ENCODE measurements around the gene PPIF. TPM values are rescaled to one million over a fixed set of nuclear protein-coding genes. Genes with fewer than 3 reads are reported as not detected.

Gene PPIF
- total and polyA plus RNA-seq, 2 donors (not counting 1 experiment from before 2014, with no cell fraction given) = 50.4 to 100 TPM

DNA sequence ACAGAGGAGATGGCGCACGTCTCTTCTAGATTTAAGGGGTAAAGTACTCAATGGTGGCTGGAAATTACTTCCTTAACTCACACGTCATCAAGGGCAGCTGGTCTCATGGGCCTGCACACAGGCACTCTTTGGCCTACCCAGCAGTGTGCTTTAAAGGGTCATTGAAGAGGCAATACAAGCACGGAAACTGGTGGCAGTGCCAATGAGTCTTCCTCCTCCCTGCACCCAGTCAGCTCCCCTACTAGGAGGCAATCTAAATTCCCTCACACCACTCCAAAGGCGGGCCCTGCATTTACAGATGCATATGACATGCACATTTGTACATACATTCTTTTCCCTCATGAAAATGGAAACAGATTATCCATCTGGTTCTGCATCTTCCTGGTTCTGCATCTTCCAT is 47.4 kb downstream of the PPIF start:
- Histone ChIP-seq H3K4me1 (ENCODE audit: control insufficient read depth in 2 of 2, insufficient read depth in 2 of 2, low read length in 2 of 2) (peaks cover 0 to 6% of the 10 kb centered on the region in 2 donors), H3K27me3 (replicated peaks in 1 of 4; ENCODE audit: control extremely low read depth in 1 of 4, control insufficient read depth in 3 of 4, insufficient read depth in 4 of 4, low read length in 3 of 4) (peaks cover 0 to 2% (median 0%) of the 10 kb centered on the region in 4 experiments), H3K79me2 (ENCODE audit: control insufficient read depth, insufficient read depth, low read length) (no peaks in the 10 kb centered on the region), H2AFZ (ENCODE audit: insufficient read depth, low read depth, low read length, poor library complexity, severe bottlenecking) (no peak overlapping the region), H4K20me1 (ENCODE audit: control insufficient read depth, insufficient read depth, low read length, poor library complexity, severe bottlenecking) (no peaks in the 10 kb centered on the region), H3K27ac (ENCODE audit: low read length in 2 of 2) (no peak overlapping the region), H3K4me3 (ENCODE audit: control extremely low read depth in 1 of 5, extremely low read depth in 1 of 5, insufficient read depth in 1 of 5, low read depth in 2 of 5, low read length in 4 of 5) (no peak overlapping the region), H3K36me3 (replicated peaks in 1 of 2; ENCODE audit: control extremely low read depth in 1 of 2, control insufficient read depth in 1 of 2, extremely low read depth in 1 of 2, insufficient read depth in 2 of 2, low read length in 1 of 2) (no peaks in the 10 kb centered on the region), H3K9ac (ENCODE audit: low read length) (no peak overlapping the region), H3K4me2 (replicated peaks; ENCODE audit: low read depth, low read length, poor library complexity, severe bottlenecking) (no peak overlapping the region), H3K9me3 (ENCODE audit: control extremely low read depth in 1 of 3, control insufficient read depth in 2 of 3, insufficient read depth in 1 of 3, low read length in 2 of 3) (peaks cover 0 to 4% (median 0%) of the 10 kb centered on the region in 3 donors)
- no peak overlapping the region for H3K4me3 Mint-ChIP-seq
- DNase-seq (no peak), ATAC-seq (ENCODE audit: low read depth) (no peak)
- TF ChIP-seq, protein P1, sequence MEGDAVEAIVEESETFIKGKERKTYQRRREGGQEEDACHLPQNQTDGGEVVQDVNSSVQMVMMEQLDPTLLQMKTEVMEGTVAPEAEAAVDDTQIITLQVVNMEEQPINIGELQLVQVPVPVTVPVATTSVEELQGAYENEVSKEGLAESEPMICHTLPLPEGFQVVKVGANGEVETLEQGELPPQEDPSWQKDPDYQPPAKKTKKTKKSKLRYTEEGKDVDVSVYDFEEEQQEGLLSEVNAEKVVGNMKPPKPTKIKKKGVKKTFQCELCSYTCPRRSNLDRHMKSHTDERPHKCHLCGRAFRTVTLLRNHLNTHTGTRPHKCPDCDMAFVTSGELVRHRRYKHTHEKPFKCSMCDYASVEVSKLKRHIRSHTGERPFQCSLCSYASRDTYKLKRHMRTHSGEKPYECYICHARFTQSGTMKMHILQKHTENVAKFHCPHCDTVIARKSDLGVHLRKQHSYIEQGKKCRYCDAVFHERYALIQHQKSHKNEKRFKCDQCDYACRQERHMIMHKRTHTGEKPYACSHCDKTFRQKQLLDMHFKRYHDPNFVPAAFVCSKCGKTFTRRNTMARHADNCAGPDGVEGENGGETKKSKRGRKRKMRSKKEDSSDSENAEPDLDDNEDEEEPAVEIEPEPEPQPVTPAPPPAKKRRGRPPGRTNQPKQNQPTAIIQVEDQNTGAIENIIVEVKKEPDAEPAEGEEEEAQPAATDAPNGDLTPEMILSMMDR (IDR thresholded peaks at IDR 0.05) = no peak
- no peak for TF ChIP-seq EZH2 (IDR thresholded peaks at IDR 0.05; ENCODE audit: borderline replicate concordance, insufficient read depth, low read depth, low read length, poor library complexity, severe bottlenecking)
- H3K9me3 Mint-ChIP-seq (ENCODE audit: insufficient read depth) = no peaks in the 10 kb centered on the region
- WGBS (ENCODE audit: insufficient coverage) = 95% methylated on average over 5 of the region's 5 CpGs
- H3K27me3 Mint-ChIP-seq = no peaks in the 10 kb centered on the region
- intact Hi-C loops (cut with micrococcal nuclease) = no loop called here
- ChIA-PET CTCF (interaction anchor here (1.1 to 1.9 kb wide), 2 partner anchors 20 to 93 kb away, joined by 4 to 6 read pairs; no protein-coding TSS in a partner anchor), POLR2A (no interaction called here)
- H3K27ac Mint-ChIP-seq = no peak overlapping the region
- H3K4me1 Mint-ChIP-seq = peaks cover 8% of the 10 kb centered on the region

DNA sequence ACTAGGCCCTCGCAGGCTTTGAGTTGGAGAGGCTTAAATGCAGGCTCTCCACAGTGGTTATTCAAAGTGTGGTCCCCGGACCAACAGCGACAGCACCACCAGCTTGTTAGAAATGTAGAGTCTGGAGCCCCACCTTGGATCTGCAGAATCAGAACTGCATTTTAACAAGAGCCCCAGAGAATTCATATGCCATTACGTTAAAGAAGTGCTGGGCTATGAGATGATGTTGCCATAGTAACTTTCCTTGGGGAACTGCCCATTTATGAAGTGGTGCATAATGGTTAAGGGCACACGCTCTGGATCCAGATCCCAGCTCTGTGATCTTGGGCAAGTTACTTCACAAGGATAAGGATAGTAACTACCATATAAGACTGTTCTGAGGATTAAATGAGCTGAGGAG is 49.3 kb downstream of the PPIF start:
- TF ChIP-seq, protein P1 (IDR thresholded peaks at IDR 0.05) = no peak
- TF ChIP-seq EZH2 (IDR thresholded peaks at IDR 0.05; ENCODE audit: borderline replicate concordance, insufficient read depth, low read depth, low read length, poor library complexity, severe bottlenecking) = no peak
- Mint-ChIP-seq H3K4me1 (no peaks in the 10 kb centered on the region), H3K4me3 (no peak overlapping the region), H3K9me3 (ENCODE audit: insufficient read depth) (no peaks in the 10 kb centered on the region), H3K27ac (no peak overlapping the region), H3K27me3 (no peaks in the 10 kb centered on the region)
- H3K9me3 ChIP-seq (ENCODE audit: control extremely low read depth in 1 of 3, control insufficient read depth in 2 of 3, insufficient read depth in 1 of 3, low read length in 2 of 3) = peaks cover 0 to 4% (median 0%) of the 10 kb centered on the region in 3 donors
- H3K4me1 ChIP-seq (ENCODE audit: control insufficient read depth in 2 of 2, insufficient read depth in 2 of 2, low read length in 2 of 2) = no peaks in the 10 kb centered on the region
- 95% methylated on average over 4 of the region's 5 CpGs for WGBS (ENCODE audit: insufficient coverage)
- no peak overlapping the region for H3K4me2 ChIP-seq (replicated peaks; ENCODE audit: low read depth, low read length, poor library complexity, severe bottlenecking)
- H3K4me3 ChIP-seq (ENCODE audit: control extremely low read depth in 1 of 5, extremely low read depth in 1 of 5, insufficient read depth in 1 of 5, low read depth in 2 of 5, low read length in 4 of 5) = no peak overlapping the region
- intact Hi-C loops (cut with micrococcal nuclease) = no loop called here
- ChIA-PET POLR2A (no interaction called here), CTCF (interaction anchor here (1.9 kb wide), 1 partner anchor 22 kb away, joined by 6 read pairs; no protein-coding TSS in a partner anchor)
- ATAC-seq (ENCODE audit: low read depth) = no peak
- H3K9ac ChIP-seq (ENCODE audit: low read length) = no peak overlapping the region
- H3K27me3 ChIP-seq (replicated peaks in 1 of 4; ENCODE audit: control extremely low read depth in 1 of 4, control insufficient read depth in 3 of 4, insufficient read depth in 4 of 4, low read length in 3 of 4) = peaks cover 0 to 2% (median 0%) of the 10 kb centered on the region in 4 experiments
- H4K20me1 ChIP-seq (ENCODE audit: control insufficient read depth, insufficient read depth, low read length, poor library complexity, severe bottlenecking) = no peaks in the 10 kb centered on the region
- no peaks in the 10 kb centered on the region for H3K36me3 ChIP-seq (replicated peaks in 1 of 2; ENCODE audit: control extremely low read depth in 1 of 2, control insufficient read depth in 1 of 2, extremely low read depth in 1 of 2, insufficient read depth in 2 of 2, low read length in 1 of 2)
- H3K27ac ChIP-seq (ENCODE audit: low read length in 2 of 2) = no peak overlapping the region
- no peak for DNase-seq
- no peak overlapping the region for H2AFZ ChIP-seq (ENCODE audit: insufficient read depth, low read depth, low read length, poor library complexity, severe bottlenecking)
- H3K79me2 ChIP-seq (ENCODE audit: control insufficient read depth, insufficient read depth, low read length) = no peaks in the 10 kb centered on the region
